Activated CD4-positive, alpha-beta T cell treated with anti-CD3 and anti-CD28 coated beads for 1 hour (primary cell): Measurements from ENCODE around the gene THOC5.
"Not testable (repeated sequence)": the region's sequence is repeated elsewhere in the genome, so short reads cannot be mapped to it uniquely, and the experiment has no call there.

Experiments used
- DNase-seq: peaks from one replicate; pipeline ENCODE4 v3.0.0-alpha.2; 2020

THOC5 gene

DNA sequence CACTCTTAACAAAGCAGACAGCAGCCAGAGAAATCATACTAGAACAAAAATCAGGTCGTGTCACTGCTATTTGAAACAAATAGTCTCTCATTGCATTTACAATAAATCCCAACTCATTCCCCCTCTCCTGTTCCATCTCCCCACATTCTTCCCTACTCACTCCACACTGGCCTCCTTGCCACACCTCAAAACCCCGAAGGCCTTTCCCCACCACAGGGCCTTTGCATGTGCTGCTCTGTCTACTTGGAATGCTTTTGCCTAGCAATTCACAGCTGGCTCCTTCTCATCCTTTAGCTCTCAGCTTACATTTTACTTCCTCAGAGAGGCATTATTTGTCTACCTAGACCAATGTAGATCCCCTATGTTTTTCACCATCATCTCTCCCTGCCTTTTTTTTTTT is 6.3 kb upstream of the THOC5 start:
- no peak for DNase-seq

GRCh38 chr22:29559030-29559429 is 5.5 kb upstream of the THOC5 start:
- no peak for DNase-seq

DNA sequence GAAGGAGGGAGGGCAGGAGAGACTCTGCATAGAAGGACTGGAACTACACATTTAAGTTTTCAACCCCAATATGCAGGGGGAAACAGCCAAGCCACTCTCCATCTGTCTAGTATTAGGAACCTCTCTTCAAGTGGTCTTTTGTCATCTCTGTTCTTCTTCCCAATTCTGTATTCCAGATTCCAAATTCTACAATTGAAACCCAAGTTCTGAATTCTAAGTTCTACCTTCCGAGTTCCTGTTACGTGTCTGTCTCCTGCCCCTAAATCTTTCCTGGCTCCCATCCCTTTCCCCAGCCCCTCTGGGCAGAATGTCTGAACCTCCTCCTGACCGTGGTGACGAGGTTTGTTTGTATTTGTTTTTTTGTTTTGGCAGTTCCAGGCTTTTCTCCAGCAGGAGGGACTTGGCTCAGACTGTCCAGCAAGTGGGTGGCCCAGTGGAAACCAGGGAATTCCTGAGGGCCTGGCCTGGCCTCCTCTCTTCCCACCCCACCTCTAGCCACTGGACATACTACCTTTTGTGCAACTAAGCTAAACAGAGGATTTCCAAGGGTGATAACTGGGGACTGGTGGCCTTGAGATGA is 1.6 kb upstream of the THOC5 start:
- no peak for DNase-seq

DNA sequence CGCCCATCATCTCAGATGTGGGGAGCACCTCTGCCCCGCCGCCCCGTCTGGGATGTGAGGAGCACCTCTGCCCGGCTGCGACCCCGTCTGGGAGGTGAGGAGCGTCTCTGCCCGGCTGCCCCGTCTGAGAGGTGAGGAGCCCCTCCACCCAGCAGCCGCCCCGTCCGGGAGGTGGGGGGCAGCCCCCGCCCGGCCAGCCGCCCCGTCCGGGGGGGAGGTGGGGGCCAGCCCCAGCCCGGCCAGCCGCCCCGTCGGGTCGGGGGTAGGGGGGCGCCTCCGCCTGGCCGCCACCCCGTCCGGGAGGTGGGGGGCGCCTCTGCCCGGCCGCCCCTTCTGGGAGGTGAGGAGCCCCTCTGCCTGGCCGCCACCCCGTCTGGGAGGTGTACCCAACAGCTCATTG is 1.2 kb downstream of the THOC5 start:
- DNase-seq, result not testable (repeated sequence)

DNA sequence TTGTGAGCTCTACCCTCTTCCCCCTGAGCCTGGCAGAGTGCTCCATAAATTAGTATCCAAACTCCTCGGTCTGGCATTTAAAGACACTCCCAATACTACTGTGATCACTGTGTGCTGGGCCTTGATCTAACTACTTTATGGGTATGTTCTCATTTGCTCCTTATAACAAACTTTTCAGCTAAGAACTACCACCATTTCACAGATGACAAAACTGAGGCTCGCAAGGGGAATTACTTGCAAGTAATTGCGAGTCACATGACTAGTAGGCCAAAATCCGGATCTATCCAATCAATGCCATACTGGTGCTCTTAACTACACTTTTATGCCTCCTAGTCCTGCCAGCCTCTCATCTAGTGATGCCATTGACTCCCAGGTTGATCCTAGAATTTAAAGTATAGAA is 3.6 kb downstream of the THOC5 start:
- DNase-seq, result no peak

DNA sequence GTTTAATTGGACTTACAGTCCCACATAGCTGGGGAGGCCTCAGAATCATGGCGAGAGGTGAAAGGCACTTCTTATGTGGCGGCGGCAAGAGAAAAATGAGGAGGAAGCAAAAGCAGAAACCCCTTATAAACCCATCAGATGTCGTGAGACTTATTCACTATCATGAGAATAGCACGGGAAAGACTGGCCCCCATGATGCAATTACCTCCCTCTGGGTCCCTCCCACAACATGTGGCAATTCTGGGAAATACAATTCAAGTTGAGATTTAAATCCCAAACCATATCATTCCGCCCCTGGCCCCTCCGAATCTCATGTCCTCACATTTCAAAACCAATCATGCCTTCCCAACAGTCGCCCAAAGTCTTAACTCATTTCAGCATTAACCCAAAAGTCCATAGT is 8.5 kb downstream of the THOC5 start:
- not testable (repeated sequence) for DNase-seq

DNA sequence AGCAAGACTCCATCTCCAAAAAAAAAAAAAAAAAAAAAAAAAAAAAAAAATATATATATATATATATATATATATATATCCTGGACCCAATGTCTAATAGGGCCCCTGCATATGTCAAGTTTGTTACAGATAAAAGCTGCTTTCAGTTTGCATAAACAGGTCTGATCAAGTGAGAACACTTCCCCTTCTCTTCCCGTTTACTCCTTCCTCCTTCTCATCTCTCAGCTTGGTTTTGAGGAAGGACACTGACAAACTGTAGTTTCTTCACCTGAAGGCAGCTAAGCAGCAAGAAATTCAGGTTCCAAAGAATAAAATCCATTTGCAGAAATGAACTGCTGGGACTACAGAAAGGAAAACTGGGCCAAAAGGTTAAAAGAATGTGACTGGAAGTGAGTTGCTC is 11.7 kb downstream of the THOC5 start:
- DNase-seq, result no peak

DNA sequence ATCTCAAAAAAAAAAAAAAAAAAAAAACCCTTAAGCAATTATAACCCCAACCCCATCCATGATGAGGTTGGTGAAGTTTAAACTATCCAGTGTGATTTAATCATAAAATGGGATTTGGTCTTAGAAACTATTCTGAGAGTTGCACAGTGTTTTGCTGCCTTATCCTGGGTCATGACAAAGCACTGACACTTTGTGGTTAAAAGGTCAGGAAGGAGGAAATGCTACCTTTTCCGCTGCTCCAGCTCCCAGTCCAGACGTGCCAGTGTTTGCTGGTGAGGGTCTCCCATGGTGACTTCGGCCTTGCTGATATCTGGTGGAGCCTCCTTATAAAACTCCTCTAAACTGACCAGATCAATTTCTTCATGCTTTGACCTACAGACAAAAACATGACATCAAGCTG is 14.5 kb downstream of the THOC5 start:
- DNase-seq, result no peak

DNA sequence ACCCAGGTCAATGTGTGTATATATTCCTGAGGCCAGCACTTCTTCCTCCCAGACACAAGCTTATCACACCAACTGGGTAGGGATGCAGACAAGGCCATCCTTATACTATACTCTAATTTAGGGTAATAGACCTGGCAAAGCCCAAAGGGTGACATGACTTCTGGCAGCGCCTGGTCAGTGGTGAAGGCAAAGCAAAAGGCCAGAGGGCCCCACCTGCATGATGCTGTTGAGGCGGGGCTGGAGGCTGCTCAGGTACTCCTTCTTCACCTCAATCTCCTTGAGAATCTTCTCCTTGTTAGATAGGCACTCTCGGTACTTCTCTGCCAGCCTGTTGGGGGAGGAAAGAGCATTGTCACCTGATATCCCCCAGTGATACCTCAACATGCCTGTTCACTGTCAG is 17.1 kb downstream of the THOC5 start:
- no peak for DNase-seq

GRCh38 chr22:29531419-29531818 is 22.1 kb downstream of the THOC5 start:
- no peak for DNase-seq

DNA sequence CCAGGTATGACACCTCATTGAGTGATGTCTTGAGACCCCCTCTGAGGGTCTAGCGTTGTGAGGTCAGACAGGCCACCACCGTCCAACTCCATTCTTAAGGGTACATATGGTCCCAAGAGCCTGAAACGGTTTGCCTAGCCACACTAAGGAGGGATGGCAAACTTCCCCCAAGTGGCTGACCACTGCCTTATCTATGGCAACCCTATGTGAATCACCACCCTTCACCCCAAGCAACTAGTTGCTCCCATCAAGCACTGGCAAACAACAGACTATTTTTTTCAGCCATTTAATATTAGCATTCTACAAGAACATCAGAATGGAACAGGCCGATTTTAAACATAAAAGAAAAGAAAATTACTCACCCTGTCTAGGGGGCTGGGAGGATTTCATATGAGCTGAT is 22.8 kb downstream of the THOC5 start:
- no peak for DNase-seq

DNA sequence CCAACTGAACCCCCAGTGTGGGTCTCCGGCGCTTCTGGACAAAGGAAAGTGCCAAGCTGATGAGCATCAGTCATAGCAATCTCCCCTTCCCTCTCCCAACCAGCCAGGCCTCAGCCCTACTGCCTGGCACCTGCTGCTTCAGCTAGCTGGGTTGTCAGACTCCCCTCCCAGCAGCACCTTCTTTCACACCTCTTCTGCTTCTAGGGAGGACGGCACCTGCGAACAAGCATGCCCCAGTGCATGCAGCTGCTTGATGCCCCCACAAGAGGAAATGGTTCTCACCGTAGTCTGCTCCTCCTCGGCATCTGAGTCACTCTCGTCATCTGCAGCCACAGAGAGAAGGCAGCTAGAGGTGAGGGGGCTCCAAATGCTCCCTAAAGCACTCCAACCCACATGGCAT is 25.4 kb downstream of the THOC5 start:
- no peak for DNase-seq

- DNase-seq, result no peak
Observed at GRCh38 chr22:29524442-29525191, 28.9 kb downstream of the THOC5 start.

GRCh38 chr22:29523761-29524160 is 29.8 kb downstream of the THOC5 start:
- no peak for DNase-seq

- DNase-seq, result no peak
Observed at GRCh38 chr22:29521526-29521925, 32.0 kb downstream of the THOC5 start.

DNA sequence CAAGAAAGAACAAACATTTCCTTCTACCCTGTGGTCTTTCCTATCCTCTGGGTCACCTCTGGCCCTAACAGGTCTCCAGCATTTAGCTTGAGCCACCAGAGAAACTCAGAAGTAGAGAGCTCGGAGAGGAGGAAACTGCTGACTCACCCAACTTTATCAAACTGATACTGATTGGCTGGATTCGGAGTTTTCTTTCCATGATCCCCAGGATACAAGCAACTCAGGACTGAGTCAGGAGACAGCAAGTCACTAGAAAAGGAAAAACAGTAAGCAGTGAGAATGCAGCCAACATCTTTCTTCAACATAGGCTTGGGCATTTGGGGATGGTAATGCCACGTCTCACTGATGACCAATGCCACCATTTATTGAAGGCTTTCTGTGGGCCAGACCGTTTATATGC is 32.7 kb downstream of the THOC5 start:
- DNase-seq, result no peak

DNA sequence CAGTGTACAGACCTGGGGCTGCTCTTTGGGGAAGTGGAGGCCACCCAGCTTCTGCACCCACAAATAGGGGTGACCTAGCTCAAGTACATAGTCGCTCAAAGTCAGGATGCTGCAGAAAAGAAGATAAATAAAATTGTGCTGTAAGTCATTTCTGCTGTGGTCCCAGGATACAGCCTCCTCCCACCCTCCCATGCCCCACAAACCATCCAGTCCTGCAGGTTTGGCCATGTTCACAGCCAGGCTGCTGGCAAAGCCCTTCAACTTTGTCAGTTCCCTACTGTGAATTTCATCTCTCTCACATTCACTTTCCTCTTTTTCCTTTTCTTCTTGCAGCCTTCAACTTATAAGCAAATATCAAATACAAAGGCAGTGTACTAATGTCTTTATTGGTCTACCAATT is 33.6 kb downstream of the THOC5 start:
- DNase-seq, result no peak

GRCh38 chr22:29518427-29518826 is 35.1 kb downstream of the THOC5 start:
- DNase-seq, result no peak

DNA sequence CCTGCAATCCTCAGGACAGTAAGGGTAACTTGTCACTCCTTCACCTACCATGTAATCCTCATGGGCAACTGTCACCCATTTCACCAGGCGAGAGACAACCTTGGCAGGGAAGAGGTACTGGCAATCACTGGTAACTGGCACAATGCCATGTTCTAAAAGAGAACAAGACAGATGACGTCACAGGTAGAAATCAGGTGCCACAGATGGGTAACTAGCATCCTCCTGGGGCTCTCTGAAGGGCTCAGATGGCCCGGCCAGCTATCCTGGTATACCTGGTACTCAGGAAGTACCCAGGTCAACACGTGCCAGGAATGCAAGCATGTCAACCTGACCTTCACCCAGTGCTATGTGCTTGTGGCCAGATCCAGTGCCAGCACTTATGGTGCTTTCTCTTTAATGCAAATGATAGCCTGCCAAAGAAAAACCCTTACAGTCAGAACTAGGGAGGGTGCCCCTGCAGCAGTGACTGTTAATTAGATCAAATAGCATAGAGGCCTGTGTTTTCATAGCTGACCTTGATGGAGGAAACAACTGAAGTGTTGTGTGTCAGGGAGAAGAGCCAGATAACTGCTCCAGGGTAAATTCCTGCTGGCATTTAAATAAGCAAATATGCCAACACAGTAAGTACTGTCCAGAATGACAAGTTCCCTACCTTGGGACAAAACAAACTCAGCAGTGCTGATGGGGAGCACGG is 36.2 kb downstream of the THOC5 start:
- DNase-seq, result no peak

GRCh38 chr22:29512031-29512430 is 41.5 kb downstream of the THOC5 start:
- DNase-seq, result no peak

DNA sequence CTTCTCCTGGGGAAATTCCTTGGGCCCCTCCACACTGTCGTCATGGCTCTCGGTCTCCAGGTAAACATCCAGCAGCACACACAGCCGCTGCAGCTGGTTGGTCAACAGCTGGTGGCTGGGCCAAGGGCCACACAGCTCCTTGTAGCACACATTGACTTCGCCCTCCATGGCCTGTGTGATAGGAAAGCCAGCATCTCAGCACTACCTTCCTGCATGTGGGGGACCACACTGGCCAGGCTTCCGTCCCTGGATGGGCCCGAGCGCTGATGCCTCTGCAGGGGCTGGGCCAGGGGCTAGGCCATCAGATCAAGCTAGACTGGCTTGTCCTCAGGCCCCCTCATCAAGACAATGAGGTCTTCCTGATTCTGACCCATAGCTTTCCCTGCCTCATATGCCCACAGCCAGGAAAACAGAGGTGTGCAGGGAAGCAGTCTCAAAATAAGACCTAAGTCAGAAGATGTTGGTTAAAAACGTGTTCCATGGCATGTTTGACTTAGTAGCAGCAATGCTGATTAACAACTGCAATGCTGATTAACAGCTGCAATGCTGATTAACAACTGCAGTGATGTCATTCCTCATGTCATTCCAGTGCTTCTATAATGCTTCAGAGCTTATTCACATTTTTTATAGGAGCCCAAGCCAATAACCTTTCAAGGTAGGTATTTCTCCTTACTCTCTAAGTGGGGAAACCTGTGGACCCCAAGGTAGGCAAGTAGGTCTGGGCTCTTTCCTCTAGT is 42.3 kb downstream of the THOC5 start:
- no peak for DNase-seq

DNA sequence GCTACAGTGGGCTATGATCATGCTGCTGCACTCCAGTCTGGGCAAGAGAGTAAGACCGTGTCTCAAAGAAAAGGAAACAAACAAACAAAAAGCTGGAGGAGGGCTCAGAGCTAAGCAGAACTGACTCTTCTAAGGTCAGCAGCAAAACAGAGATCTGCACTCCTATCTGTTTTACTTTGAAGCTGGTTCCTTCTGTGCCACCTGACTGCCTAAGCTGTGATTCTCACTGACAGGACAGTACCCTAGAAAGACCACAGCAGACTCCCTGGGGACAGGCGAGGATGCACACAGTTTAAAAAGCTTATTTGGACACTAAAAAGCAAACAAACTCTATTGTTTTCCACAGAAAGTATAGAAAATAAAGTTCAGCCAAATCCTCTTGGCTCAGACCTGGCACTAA is 43.0 kb downstream of the THOC5 start:
- no peak for DNase-seq

GRCh38 chr22:29509815-29510214 is 43.7 kb downstream of the THOC5 start:
- no peak for DNase-seq

DNA sequence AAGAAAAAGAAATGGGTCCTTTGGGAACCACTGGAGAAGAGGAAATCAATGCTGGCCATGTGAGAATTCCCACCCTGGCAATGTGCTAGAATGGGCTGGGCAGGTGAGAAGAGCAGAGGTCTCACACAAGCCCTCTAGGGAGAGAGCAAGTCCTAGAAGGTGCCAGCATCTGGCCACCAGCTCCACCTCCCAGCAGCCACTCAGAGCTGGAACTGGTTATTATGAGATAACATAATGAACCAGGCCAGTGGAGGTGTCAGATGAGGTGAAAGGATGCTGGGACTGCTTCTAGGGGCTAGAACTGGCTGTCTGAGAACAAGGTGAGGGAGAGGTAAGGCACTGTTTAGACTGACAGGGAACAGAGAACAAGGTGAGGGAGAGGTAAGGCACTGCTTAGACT is 44.3 kb downstream of the THOC5 start:
- no peak for DNase-seq
